Lower leg skin (tissue), 4 donors: ENCODE results near the gene ELFN2. TPM values are rescaled to one million over a fixed set of nuclear protein-coding genes. Genes with fewer than 3 reads are reported as not detected.

Experiments
- DNase-seq, 2 donors: peaks; one replicate each; pipeline ENCODE4 v3.0.0-alpha.2; 2019; ENCODE audit warnings: low spot score in 2 of 2
- H3K4me3 ChIP-seq: fragments of 200-600 bp; sonication (generic); 2 replicates; pipeline ENCODE4 v1.5.1; 2017; ENCODE audit warnings: mild to moderate bottlenecking, low read depth; ENCODE audit not compliant: poor library complexity, severe bottlenecking
- CTCF ChIP-seq, 3 donors: fragments of 450-650 bp; IDR thresholded peaks; one replicate each; pipeline ENCODE4 v1.5.1; 2016; ENCODE audit warnings: antibody characterized with exemption in 3 of 3, mild to moderate bottlenecking in 3 of 3, moderate library complexity in 2 of 3
- POLR2A ChIP-seq, 2 donors: fragments of 450-650 bp; IDR thresholded peaks; one replicate each; pipeline ENCODE4 v1.6.1; 2016 to 2017; ENCODE audit warnings: antibody characterized with exemption in 2 of 2, mild to moderate bottlenecking in 1 of 2, moderate library complexity in 1 of 2
- WGBS, 2 donors: methylation state at CpG; one replicate each; pipeline ENCODE4 v1.1.5; 2018; 5-methylcytosine and 5-hydroxymethylcytosine counted together
- intact Hi-C: fragments of 100-400 bp; cut with DNase I; formaldehyde crosslinking; loops from one replicate; pipeline ENCODE4 v1.15.0; 2023; ENCODE audit warnings: low total_unique reads
- total RNA-seq, 4 donors: library from RNA; depleted of rRNA; stranded (reverse); fragments of >200 nt; gene quantifications; one replicate each; pipeline ENCODE4 v1.1.0, GENCODE V29; 2016

The ELFN2 gene
- total RNA-seq, 4 donors from 2014 or later: 0.26 to 1.5 (median 0.82) TPM

GRCh38 chr22:37334859-37335805 lies 92.1 kb downstream of the ELFN2 start:
- TF ChIP-seq POLR2A (IDR thresholded peaks at IDR 0.05) (no peak), CTCF (IDR thresholded peaks at IDR 0.05) (no peak)
- intact Hi-C loops: no loop called here
- DNase-seq: no peak
- H3K4me3 ChIP-seq: no peak overlapping the region
- 5 to 8% methylated on average over 44 to 50 of the region's 50 CpGs for WGBS, 2 donors

DNA sequence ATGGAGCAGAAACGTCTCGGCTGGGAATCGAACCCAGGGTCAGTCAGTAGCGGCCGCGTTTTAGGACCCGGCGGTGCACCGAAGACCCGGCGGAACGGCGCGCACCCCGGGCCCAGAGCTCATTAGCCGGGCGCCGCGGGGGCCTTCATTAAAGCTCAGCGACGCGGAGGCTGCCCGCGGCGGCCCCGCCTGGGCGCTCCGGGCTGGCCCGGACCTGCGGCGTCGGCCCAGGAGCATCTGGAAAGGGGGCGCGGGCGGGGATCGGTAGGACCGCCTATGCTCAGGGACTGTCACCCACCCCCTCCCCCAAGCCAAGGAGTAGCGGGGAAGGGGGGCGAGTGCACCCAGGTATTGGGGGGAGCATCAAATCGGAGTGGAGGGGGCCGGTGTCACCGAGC lies 92.8 kb downstream of the ELFN2 start:
- DNase-seq: no peak
- no peak overlapping the region for H3K4me3 ChIP-seq
- WGBS, 2 donors: 0 to 2% methylated on average over 7 to 40 of the region's 42 CpGs
- no peak for TF ChIP-seq CTCF (IDR thresholded peaks at IDR 0.05)
- no peak for TF ChIP-seq POLR2A (IDR thresholded peaks at IDR 0.05)
- intact Hi-C loops: no loop called here

- H3K4me3 ChIP-seq: no peak overlapping the region
- TF ChIP-seq CTCF (IDR thresholded peaks at IDR 0.05) (no peak), POLR2A (IDR thresholded peaks at IDR 0.05) (no peak)
- intact Hi-C loops: no loop called here
- DNase-seq: no peak
- WGBS, 2 donors: 27 to 33% methylated on average over 11 of the region's 11 CpGs
Observed at GRCh38 chr22:37333724-37334460, 93.4 kb downstream of the ELFN2 start.

GRCh38 chr22:37331856-37332536 lies 95.3 kb downstream of the ELFN2 start:
- TF ChIP-seq CTCF (IDR thresholded peaks at IDR 0.05): no peak
- TF ChIP-seq POLR2A (IDR thresholded peaks at IDR 0.05): no peak
- no peak overlapping the region for H3K4me3 ChIP-seq
- no peak for DNase-seq
- intact Hi-C loops: no loop called here
- 64 to 74% methylated on average over 6 to 9 of the region's 9 CpGs for WGBS, 2 donors

DNA sequence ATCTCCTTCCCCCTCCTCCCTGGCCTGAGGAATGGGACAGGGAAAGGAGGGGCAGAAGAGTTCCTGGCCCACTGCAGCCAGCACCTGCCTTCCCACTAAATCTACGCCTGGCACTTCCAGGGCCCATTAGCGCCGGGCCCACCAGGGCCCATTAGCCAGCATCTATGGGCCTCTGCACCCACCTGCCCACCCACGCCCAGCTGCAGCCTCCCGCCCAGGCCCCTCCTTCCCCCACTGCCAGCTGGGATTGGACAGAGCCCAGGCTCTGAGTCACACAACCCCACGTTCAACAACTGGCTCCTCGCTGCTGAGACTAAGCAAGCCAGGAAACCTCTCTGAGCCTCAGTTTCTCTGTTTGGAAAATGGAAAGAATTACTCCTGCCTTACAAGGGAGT lies 96.2 kb downstream of the ELFN2 start:
- TF ChIP-seq POLR2A (IDR thresholded peaks at IDR 0.05) (no peak), CTCF (IDR thresholded peaks at IDR 0.05) (no peak)
- H3K4me3 ChIP-seq: no peak overlapping the region
- intact Hi-C loops: no loop called here
- DNase-seq: no peak
- WGBS, 2 donors: 27 to 33% methylated on average over 7 of the region's 7 CpGs
